HepG2 (cell line): ENCODE results near the gene EXOC7. TPM values are rescaled to one million over a fixed set of nuclear protein-coding genes. Genes with fewer than 3 reads are reported as not detected.

Experiments
- E2F2 ChIP-seq: sonication (generic); formaldehyde crosslinking; IDR thresholded peaks from 2 replicates; pipeline ENCODE4 v1.4.0; 2020; ENCODE audit warnings: missing genetic modification reagents, borderline replicate concordance
- ELF1 ChIP-seq: sonication (generic); formaldehyde crosslinking; IDR thresholded peaks from 2 replicates; pipeline ENCODE4 v1.4.0; 2020; ENCODE audit warnings: missing genetic modification reagents
- HIVEP1 ChIP-seq: sonication (generic); formaldehyde crosslinking; IDR thresholded peaks from 2 replicates; pipeline ENCODE4 v1.4.0; 2020; ENCODE audit warnings: mild to moderate bottlenecking, missing genetic modification reagents
- HNRNPL ChIP-seq: fragments of 200-400 bp; formaldehyde crosslinking; IDR thresholded peaks from 2 replicates; pipeline ENCODE4 v1.6.1; 2017; ENCODE audit warnings: mild to moderate bottlenecking, low read depth, low read length
- JUND ChIP-seq: sonication (generic); formaldehyde crosslinking; IDR thresholded peaks from 2 replicates; pipeline ENCODE4 v1.8.0; 2022; ENCODE audit warnings: mild to moderate bottlenecking, missing genetic modification reagents
- KAT8 ChIP-seq: IDR thresholded peaks from 2 replicates; pipeline ENCODE4 v1.6.1; 2016; ENCODE audit warnings: missing genetic modification reagents, missing compliant biosample characterization
- NPAS2 ChIP-seq: sonication (generic); formaldehyde crosslinking; IDR thresholded peaks from 2 replicates; pipeline ENCODE4 v1.8.0; 2022; ENCODE audit warnings: mild to moderate bottlenecking, missing genetic modification reagents, borderline replicate concordance
- PITX1 ChIP-seq: sonication (generic); formaldehyde crosslinking; IDR thresholded peaks from 2 replicates; pipeline ENCODE4 v1.5.1; 2020; ENCODE audit warnings: mild to moderate bottlenecking, missing genetic modification reagents
- SALL2 ChIP-seq: sonication (generic); formaldehyde crosslinking; IDR thresholded peaks from 2 replicates; pipeline ENCODE4 v1.8.1; 2023; ENCODE audit warnings: mild to moderate bottlenecking, missing genetic modification reagents, inconsistent platforms
- SRSF1 ChIP-seq: fragments of 200-400 bp; formaldehyde crosslinking; optimal IDR thresholded peaks from 2 replicates; pipeline ENCODE3; 2017; ENCODE audit warnings: mild to moderate bottlenecking, low read depth, low read length, moderate library complexity
- ZFP90 ChIP-seq: sonication (generic); formaldehyde crosslinking; IDR thresholded peaks from 2 replicates; pipeline ENCODE4 v1.8.0; 2022; ENCODE audit warnings: missing genetic modification reagents, mild to moderate bottlenecking, inconsistent platforms, borderline replicate concordance
- ZNF557 ChIP-seq: sonication (generic); formaldehyde crosslinking; IDR thresholded peaks from 2 replicates; pipeline ENCODE4 v1.4.0; 2020; ENCODE audit warnings: missing genetic modification reagents
- polyA plus RNA-seq, 8 experiments: library from polyadenylated mRNA; depleted of rRNA in 3 of 8; stranded (reverse) in 7 of 8; unstranded in 1 of 8; fragments of >200 nt; fragmentation: Illumina TruSeq in 4 of 8; extraction: Trizol in 4 of 8; gene quantifications; 2 replicates each; pipeline versions ENCODE4 v1.2.1 to v1.2.3, GENCODE V29; 2011 to 2016; ENCODE audit warnings: low read depth in 4 of 8, missing spikeins in 1 of 8, mixed read lengths in 1 of 8; ENCODE audit not compliant: insufficient read depth in 1 of 8
- total RNA-seq, 5 experiments: library from RNA; depleted of rRNA; stranded (reverse); fragments of >200 nt; fragmentation: Illumina TruSeq; extraction: Trizol; gene quantifications; 2 replicates each; pipeline ENCODE4 v1.2.3, GENCODE V29; 2016; ENCODE audit warnings: low read depth in 1 of 5
- TF ChIP-seq, protein P1 (sequence below): sonication (generic); formaldehyde crosslinking; IDR thresholded peaks from 2 replicates; pipeline ENCODE4 v1.5.1; 2020; ENCODE audit warnings: missing genetic modification reagents, mild to moderate bottlenecking, borderline replicate concordance
- TF ChIP-seq, protein P2 (sequence below), 2 experiments: sonication (generic) in 1 of 2; formaldehyde crosslinking in 1 of 2; IDR thresholded peaks; 2 replicates each; pipeline versions ENCODE4 v1.6.1 to v1.9.0; 2014 to 2022; ENCODE audit warnings: antibody characterized with exemption in 1 of 2, borderline replicate concordance in 1 of 2, inconsistent platforms in 1 of 2, low read depth in 1 of 2, missing genetic modification reagents in 1 of 2
- TF ChIP-seq, protein P3 (sequence below): sonication (generic); formaldehyde crosslinking; IDR thresholded peaks from 2 replicates; pipeline ENCODE4 v1.4.0; 2020; ENCODE audit warnings: mild to moderate bottlenecking, missing genetic modification reagents, borderline replicate concordance

The EXOC7 gene
- total and polyA plus RNA-seq, 2 of the 13 experiments (the other 11 are each of a cell fraction or from before 2014, with no cell fraction given), result 86.9 to 116 TPM

DNA sequence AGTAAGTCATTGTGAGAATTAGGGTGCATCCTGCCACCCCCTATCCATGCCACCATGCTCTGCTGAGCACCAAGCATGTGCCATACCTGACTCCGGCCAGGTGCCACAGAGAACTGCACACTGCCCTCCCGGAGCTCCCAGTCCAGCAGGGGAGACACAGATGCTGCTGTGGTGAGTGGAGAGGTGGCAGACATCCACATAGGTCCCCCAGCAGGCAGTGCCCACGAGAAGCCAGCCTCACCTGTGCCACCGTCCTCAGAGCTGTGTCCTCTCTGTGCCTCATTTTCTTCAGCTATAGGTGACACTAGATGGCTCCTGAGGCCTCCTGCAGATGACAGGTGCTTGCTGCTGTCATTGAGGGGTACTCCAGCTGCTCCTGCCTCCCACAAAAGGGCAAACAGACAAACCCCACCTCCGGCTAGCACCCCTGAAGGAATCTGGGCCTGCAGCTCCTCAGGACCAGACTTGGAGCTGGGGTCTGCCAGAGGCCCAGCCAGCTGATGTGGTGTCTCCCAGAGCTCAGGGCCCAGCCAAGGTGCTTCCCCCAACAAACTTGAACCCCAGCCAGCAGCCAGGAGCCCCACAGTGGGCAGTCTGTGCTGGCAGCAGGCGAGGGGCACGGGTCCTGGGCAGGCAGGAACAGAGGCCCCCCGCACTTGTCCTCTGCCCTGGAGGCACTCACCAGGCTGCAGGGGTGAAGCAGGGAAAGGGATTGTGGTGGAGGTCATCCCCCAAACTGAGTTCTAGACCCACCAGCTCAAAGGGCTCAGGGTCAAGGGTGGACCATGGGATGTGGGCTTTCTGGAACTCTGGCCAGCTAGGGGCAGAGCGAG is 20.4 kb upstream of the EXOC7 start (continued):
- no peak for TF ChIP-seq E2F2 (CRISPR knock-in tag)
- TF ChIP-seq ZFP90, result no peak
- no peak for TF ChIP-seq HIVEP1 (CRISPR knock-in tag)
- no peak for TF ChIP-seq SALL2 (CRISPR knock-in tag)
- no peak for TF ChIP-seq NPAS2
- TF ChIP-seq ELF1 (CRISPR knock-in tag), result no peak
- TF ChIP-seq, protein P1, sequence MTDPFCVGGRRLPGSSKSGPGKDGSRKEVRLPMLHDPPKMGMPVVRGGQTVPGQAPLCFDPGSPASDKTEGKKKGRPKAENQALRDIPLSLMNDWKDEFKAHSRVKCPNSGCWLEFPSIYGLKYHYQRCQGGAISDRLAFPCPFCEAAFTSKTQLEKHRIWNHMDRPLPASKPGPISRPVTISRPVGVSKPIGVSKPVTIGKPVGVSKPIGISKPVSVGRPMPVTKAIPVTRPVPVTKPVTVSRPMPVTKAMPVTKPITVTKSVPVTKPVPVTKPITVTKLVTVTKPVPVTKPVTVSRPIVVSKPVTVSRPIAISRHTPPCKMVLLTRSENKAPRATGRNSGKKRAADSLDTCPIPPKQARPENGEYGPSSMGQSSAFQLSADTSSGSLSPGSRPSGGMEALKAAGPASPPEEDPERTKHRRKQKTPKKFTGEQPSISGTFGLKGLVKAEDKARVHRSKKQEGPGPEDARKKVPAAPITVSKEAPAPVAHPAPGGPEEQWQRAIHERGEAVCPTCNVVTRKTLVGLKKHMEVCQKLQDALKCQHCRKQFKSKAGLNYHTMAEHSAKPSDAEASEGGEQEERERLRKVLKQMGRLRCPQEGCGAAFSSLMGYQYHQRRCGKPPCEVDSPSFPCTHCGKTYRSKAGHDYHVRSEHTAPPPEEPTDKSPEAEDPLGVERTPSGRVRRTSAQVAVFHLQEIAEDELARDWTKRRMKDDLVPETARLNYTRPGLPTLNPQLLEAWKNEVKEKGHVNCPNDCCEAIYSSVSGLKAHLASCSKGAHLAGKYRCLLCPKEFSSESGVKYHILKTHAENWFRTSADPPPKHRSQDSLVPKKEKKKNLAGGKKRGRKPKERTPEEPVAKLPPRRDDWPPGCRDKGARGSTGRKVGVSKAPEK (CRISPR knock-in tag), result no peak
- no peak for TF ChIP-seq JUND
- no peak for TF ChIP-seq KAT8
- 0 out of 2 replicates have a peak, but pooled peaks have one; percentile 72 for TF ChIP-seq HNRNPL
- TF ChIP-seq, protein P2, sequence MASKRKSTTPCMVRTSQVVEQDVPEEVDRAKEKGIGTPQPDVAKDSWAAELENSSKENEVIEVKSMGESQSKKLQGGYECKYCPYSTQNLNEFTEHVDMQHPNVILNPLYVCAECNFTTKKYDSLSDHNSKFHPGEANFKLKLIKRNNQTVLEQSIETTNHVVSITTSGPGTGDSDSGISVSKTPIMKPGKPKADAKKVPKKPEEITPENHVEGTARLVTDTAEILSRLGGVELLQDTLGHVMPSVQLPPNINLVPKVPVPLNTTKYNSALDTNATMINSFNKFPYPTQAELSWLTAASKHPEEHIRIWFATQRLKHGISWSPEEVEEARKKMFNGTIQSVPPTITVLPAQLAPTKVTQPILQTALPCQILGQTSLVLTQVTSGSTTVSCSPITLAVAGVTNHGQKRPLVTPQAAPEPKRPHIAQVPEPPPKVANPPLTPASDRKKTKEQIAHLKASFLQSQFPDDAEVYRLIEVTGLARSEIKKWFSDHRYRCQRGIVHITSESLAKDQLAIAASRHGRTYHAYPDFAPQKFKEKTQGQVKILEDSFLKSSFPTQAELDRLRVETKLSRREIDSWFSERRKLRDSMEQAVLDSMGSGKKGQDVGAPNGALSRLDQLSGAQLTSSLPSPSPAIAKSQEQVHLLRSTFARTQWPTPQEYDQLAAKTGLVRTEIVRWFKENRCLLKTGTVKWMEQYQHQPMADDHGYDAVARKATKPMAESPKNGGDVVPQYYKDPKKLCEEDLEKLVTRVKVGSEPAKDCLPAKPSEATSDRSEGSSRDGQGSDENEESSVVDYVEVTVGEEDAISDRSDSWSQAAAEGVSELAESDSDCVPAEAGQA (IDR thresholded peaks at IDR 0.05; ENCODE audit: low read depth), result no peak
- TF ChIP-seq, protein P2 (CRISPR knock-in tag; IDR thresholded peaks at IDR 0.05; ENCODE audit: borderline replicate concordance), result no peak
- TF ChIP-seq PITX1 (CRISPR knock-in tag), result no peak
- TF ChIP-seq SRSF1, result no peak
- TF ChIP-seq ZNF557 (CRISPR knock-in tag), result no peak
- TF ChIP-seq, protein P3, sequence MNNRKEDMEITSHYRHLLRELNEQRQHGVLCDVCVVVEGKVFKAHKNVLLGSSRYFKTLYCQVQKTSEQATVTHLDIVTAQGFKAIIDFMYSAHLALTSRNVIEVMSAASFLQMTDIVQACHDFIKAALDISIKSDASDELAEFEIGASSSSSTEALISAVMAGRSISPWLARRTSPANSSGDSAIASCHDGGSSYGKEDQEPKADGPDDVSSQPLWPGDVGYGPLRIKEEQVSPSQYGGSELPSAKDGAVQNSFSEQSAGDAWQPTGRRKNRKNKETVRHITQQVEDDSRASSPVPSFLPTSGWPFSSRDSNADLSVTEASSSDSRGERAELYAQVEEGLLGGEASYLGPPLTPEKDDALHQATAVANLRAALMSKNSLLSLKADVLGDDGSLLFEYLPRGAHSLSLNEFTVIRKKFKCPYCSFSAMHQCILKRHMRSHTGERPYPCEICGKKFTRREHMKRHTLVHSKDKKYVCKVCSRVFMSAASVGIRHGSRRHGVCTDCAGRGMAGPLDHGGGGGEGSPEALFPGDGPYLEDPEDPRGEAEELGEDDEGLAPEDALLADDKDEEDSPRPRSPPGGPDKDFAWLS, result no peak
